HUES6 (cell line): ENCODE results near the gene GATA2.

Experiments used
- H3K27ac ChIP-seq: 2 replicates; pipeline ENCODE4 v1.7.0; 2013; ENCODE audit warnings: low read depth, mild to moderate bottlenecking, low read length, inconsistent platforms
- H3K27me3 ChIP-seq: 2 replicates; pipeline ENCODE4 v1.6.1; 2013; ENCODE audit warnings: low read length; ENCODE audit not compliant: control insufficient read depth, insufficient read depth
- H3K36me3 ChIP-seq: 2 replicates; pipeline ENCODE4 v1.6.1; 2013; ENCODE audit warnings: low read length; ENCODE audit not compliant: control insufficient read depth, insufficient read depth
- H3K4me1 ChIP-seq: 2 replicates; pipeline ENCODE4 v1.6.1; 2013; ENCODE audit warnings: low read length; ENCODE audit not compliant: control insufficient read depth, insufficient read depth
- H3K4me3 ChIP-seq: 2 replicates; pipeline ENCODE4 v1.5.1; 2013; ENCODE audit warnings: low read depth, low read length
- H3K9ac ChIP-seq: one replicate; pipeline ENCODE4 v1.6.1; 2013; ENCODE audit warnings: mild to moderate bottlenecking, low read length
- H3K9me3 ChIP-seq: 2 replicates; pipeline ENCODE4 v1.6.1; 2013; ENCODE audit warnings: low read depth, low read length; ENCODE audit not compliant: control insufficient read depth, insufficient read depth

Gene GATA2

GRCh38 chr3:128453501-128454309 is 39.3 kb downstream of the GATA2 start:
- Histone ChIP-seq H3K4me1 (no peaks in the 10 kb centered on the region), H3K4me3 (no peak overlapping the region), H3K9me3 (no peaks in the 10 kb centered on the region), H3K9ac (no peak overlapping the region), H3K27me3 (peaks cover 70% of the 10 kb centered on the region), H3K27ac (no peak overlapping the region), H3K36me3 (no peaks in the 10 kb centered on the region)

GRCh38 chr3:128452678-128453275 is 40.2 kb downstream of the GATA2 start:
- Histone ChIP-seq H3K27me3 (peaks cover 67% of the 10 kb centered on the region), H3K9me3 (no peaks in the 10 kb centered on the region), H3K27ac (no peak overlapping the region), H3K36me3 (no peaks in the 10 kb centered on the region), H3K4me1 (no peaks in the 10 kb centered on the region), H3K9ac (no peak overlapping the region), H3K4me3 (no peak overlapping the region)

GRCh38 chr3:128452120-128452519 is 40.9 kb downstream of the GATA2 start:
- peaks cover 69% of the 10 kb centered on the region for H3K27me3 ChIP-seq

GRCh38 chr3:128449111-128449638 is 43.8 kb downstream of the GATA2 start:
- Histone ChIP-seq H3K27me3 (peaks cover 57% of the 10 kb centered on the region), H3K27ac (no peak overlapping the region), H3K4me3 (no peak overlapping the region), H3K9me3 (no peaks in the 10 kb centered on the region; the same call in 1 of the 2 replicates), H3K9ac (no peak overlapping the region), H3K4me1 (no peaks in the 10 kb centered on the region), H3K36me3 (no peaks in the 10 kb centered on the region)

More at GRCh38 chr3:128452120-128452519, 40.9 kb downstream of the GATA2 start:
- Histone ChIP-seq H3K4me1 (no peaks in the 10 kb centered on the region), H3K27ac (no peak overlapping the region), H3K9me3 (no peaks in the 10 kb centered on the region), H3K9ac (no peak overlapping the region), H3K36me3 (no peaks in the 10 kb centered on the region), H3K4me3 (no peak overlapping the region)

- Histone ChIP-seq H3K4me1 (no peaks in the 10 kb centered on the region), H3K36me3 (no peaks in the 10 kb centered on the region), H3K4me3 (no peak overlapping the region)
Measured at GRCh38 chr3:128448491-128448890, 44.5 kb downstream of the GATA2 start.

GRCh38 chr3:128447561-128448013 is 45.4 kb downstream of the GATA2 start:
- no peaks in the 10 kb centered on the region for H3K4me1 ChIP-seq
- H3K27me3 ChIP-seq: peaks cover 66% of the 10 kb centered on the region
- no peak overlapping the region for H3K4me3 ChIP-seq
- no peak overlapping the region for H3K27ac ChIP-seq
- H3K9me3 ChIP-seq: no peaks in the 10 kb centered on the region; the same call in 1 of the 2 replicates
- no peaks in the 10 kb centered on the region for H3K36me3 ChIP-seq
- H3K9ac ChIP-seq: no peak overlapping the region

More at GRCh38 chr3:128448491-128448890, 44.5 kb downstream of the GATA2 start:
- Histone ChIP-seq H3K27ac (no peak overlapping the region), H3K9ac (no peak overlapping the region), H3K27me3 (peaks cover 63% of the 10 kb centered on the region), H3K9me3 (no peaks in the 10 kb centered on the region; the same call in 1 of the 2 replicates)

- no peak overlapping the region for H3K4me3 ChIP-seq
- no peaks in the 10 kb centered on the region for H3K36me3 ChIP-seq
- H3K9me3 ChIP-seq: no peaks in the 10 kb centered on the region; the same call in 1 of the 2 replicates
- H3K4me1 ChIP-seq: no peaks in the 10 kb centered on the region
- H3K9ac ChIP-seq: no peak overlapping the region
- peaks cover 62% of the 10 kb centered on the region for H3K27me3 ChIP-seq
- H3K27ac ChIP-seq: no peak overlapping the region
Measured at GRCh38 chr3:128446821-128447220, 46.2 kb downstream of the GATA2 start.

GRCh38 chr3:128445357-128445756 is 47.6 kb downstream of the GATA2 start:
- H3K4me3 ChIP-seq: no peak overlapping the region
- no peak overlapping the region for H3K27ac ChIP-seq
- H3K9ac ChIP-seq: no peak overlapping the region
- no peaks in the 10 kb centered on the region for H3K36me3 ChIP-seq
- no peaks in the 10 kb centered on the region for H3K4me1 ChIP-seq
- H3K9me3 ChIP-seq: no peaks in the 10 kb centered on the region; the same call in 1 of the 2 replicates
- H3K27me3 ChIP-seq: peaks cover 62% of the 10 kb centered on the region; the same call in 1 of the 2 replicates

GRCh38 chr3:128443771-128444170 is 49.2 kb downstream of the GATA2 start:
- Histone ChIP-seq H3K27ac (no peak overlapping the region), H3K4me3 (no peak overlapping the region), H3K4me1 (peaks cover 4% of the 10 kb centered on the region; the same call in 1 of the 2 replicates), H3K9me3 (no peaks in the 10 kb centered on the region; the same call in 1 of the 2 replicates), H3K27me3 (peaks cover 63% of the 10 kb centered on the region; the same call in 1 of the 2 replicates), H3K36me3 (no peaks in the 10 kb centered on the region), H3K9ac (no peak overlapping the region)

- H3K4me1 ChIP-seq: peaks cover 4% of the 10 kb centered on the region; the same call in 1 of the 2 replicates
- peaks cover 64% of the 10 kb centered on the region; the same call in 1 of the 2 replicates for H3K27me3 ChIP-seq
- H3K9ac ChIP-seq: no peak overlapping the region
Measured at GRCh38 chr3:128442949-128443348, 50.1 kb downstream of the GATA2 start.

More at GRCh38 chr3:128442949-128443348, 50.1 kb downstream of the GATA2 start:
- no peaks in the 10 kb centered on the region; the same call in 1 of the 2 replicates for H3K9me3 ChIP-seq
- no peak overlapping the region for H3K27ac ChIP-seq
- H3K4me3 ChIP-seq: no peak overlapping the region
- H3K36me3 ChIP-seq: no peaks in the 10 kb centered on the region
